LoVo (cell line): ENCODE measurements around the gene SPATA46.
"Not testable (repeated sequence)": the region's sequence is repeated elsewhere in the genome, so short reads cannot be mapped to it uniquely, and the experiment has no call there.

Source experiments
- DNase-seq: peaks from one replicate; pipeline ENCODE4 v3.0.0-alpha.2; 2016; ENCODE audit warnings: low spot score

Gene SPATA46

GRCh38 chr1:162353702-162354101 lies 23.0 kb downstream of the SPATA46 start:
- no peak for DNase-seq

- no peak for DNase-seq
Measured at GRCh38 chr1:162353078-162353477, 23.6 kb downstream of the SPATA46 start.

GRCh38 chr1:162351874-162352273 lies 24.8 kb downstream of the SPATA46 start:
- DNase-seq, result not testable (repeated sequence)

- no peak for DNase-seq
Measured at GRCh38 chr1:162351246-162351842, 25.3 kb downstream of the SPATA46 start.

GRCh38 chr1:162349635-162350330 lies 26.9 kb downstream of the SPATA46 start:
- peak; percentile 91 for DNase-seq

GRCh38 chr1:162347281-162347680 lies 29.4 kb downstream of the SPATA46 start:
- peak; percentile 15 for DNase-seq

- DNase-seq, result no peak
Measured at GRCh38 chr1:162343470-162343869, 33.2 kb downstream of the SPATA46 start.

- DNase-seq, result no peak
Measured at GRCh38 chr1:162342452-162342983, 34.1 kb downstream of the SPATA46 start.

GRCh38 chr1:162336621-162337285 lies 39.9 kb downstream of the SPATA46 start:
- no peak for DNase-seq

- no peak for DNase-seq
Measured at GRCh38 chr1:162335126-162335525, 41.5 kb downstream of the SPATA46 start.

GRCh38 chr1:162333991-162334390 lies 42.7 kb downstream of the SPATA46 start:
- no peak for DNase-seq

- DNase-seq, result no peak
Measured at GRCh38 chr1:162329826-162330225, 46.8 kb downstream of the SPATA46 start.

- no peak for DNase-seq
Measured at GRCh38 chr1:162328512-162328911, 48.1 kb downstream of the SPATA46 start.

- no peak for DNase-seq
Measured at GRCh38 chr1:162327788-162328165, 48.9 kb downstream of the SPATA46 start.

GRCh38 chr1:162327144-162327787 lies 49.4 kb downstream of the SPATA46 start:
- no peak for DNase-seq

- DNase-seq, result no peak
Measured at GRCh38 chr1:162326559-162326958, 50.1 kb downstream of the SPATA46 start.

- no peak for DNase-seq
Measured at GRCh38 chr1:162324396-162324795, 52.3 kb downstream of the SPATA46 start.
